ENCODE measurements around the gene SLC28A3.

- TF ChIP-seq CTCF (IDR thresholded peaks at IDR 0.05) (no peak), POLR2A (IDR thresholded peaks at IDR 0.05) (no peak)
Measured at GRCh38 chr9:84304166-84304565, 36.4 kb downstream of the SLC28A3 start.

All from thyroid gland (tissue), 4 donors.